Jurkat, Clone E6-1 (cell line): ENCODE results near the gene NPAS4.
"Not testable (repeated sequence)": the region's sequence is repeated elsewhere in the genome, so short reads cannot be mapped to it uniquely, and the experiment has no call there.

Experiments
- DNase-seq: peaks from one replicate; pipeline ENCODE4 v3.0.0-alpha.2; 2011; ENCODE audit warnings: low read depth, low spot score
- H3K4me3 ChIP-seq: 2 replicates; pipeline ENCODE4 v1.5.1; 2011; ENCODE audit warnings: mild to moderate bottlenecking, low read length, control low read depth, moderate library complexity

The NPAS4 gene

GRCh38 chr11:66414120-66414934, 6.5 kb upstream of the NPAS4 start:
- no peak overlapping the region for H3K4me3 ChIP-seq
- no peak for DNase-seq

GRCh38 chr11:66415423-66415822, 5.4 kb upstream of the NPAS4 start:
- no peak overlapping the region for H3K4me3 ChIP-seq
- DNase-seq, result no peak

DNA sequence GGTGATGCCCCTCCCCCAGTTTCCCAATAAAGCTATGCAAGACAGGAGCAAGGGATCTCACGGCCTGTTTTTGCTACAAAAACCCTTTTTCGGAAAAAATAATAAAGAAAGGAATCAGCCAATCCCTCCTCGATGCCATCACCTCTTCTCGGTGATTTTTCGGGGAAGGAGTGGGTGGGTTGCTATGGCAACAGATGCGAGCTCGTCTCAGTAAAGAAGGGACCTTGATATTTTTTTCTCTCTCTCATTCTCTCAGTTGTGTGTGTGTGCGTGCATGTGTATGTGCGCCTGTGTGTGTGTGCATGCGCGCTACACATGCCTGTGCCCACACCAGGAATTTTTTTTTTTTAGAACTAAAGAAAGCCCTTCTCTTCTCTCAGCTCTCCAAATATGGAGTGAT, 3.8 kb upstream of the NPAS4 start:
- no peak for DNase-seq
- no peak overlapping the region for H3K4me3 ChIP-seq

- H3K4me3 ChIP-seq, result no peak overlapping the region
- DNase-seq, result peak; percentile 74
These were observed 2.5 kb upstream of the NPAS4 start for GRCh38 chr11:66418168-66418985.

GRCh38 chr11:66418986-66419308, 1.9 kb upstream of the NPAS4 start:
- DNase-seq, result no peak
- no peak overlapping the region for H3K4me3 ChIP-seq

DNA sequence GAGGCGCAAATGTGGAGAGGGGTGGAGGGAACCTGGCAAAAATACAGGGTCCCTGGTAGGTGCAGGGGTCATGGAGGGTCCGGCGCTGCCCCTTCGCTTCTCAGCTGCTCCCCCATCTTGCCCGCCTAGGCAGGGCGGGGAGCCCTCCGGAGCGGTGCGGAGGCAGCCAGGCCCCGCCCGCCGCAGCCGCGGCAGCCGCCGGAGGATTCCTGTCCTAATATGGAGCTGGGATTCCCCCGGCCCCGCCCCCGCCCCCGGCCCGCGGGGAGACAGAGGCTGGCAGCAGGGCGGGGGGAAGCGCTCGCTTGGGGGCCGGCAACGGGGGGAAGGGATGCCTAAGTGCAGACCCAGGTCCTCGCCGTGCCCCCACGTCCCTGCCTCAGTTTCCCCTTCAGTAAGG, 1.0 kb upstream of the NPAS4 start:
- no peak for DNase-seq
- H3K4me3 ChIP-seq, result no peak overlapping the region

DNA sequence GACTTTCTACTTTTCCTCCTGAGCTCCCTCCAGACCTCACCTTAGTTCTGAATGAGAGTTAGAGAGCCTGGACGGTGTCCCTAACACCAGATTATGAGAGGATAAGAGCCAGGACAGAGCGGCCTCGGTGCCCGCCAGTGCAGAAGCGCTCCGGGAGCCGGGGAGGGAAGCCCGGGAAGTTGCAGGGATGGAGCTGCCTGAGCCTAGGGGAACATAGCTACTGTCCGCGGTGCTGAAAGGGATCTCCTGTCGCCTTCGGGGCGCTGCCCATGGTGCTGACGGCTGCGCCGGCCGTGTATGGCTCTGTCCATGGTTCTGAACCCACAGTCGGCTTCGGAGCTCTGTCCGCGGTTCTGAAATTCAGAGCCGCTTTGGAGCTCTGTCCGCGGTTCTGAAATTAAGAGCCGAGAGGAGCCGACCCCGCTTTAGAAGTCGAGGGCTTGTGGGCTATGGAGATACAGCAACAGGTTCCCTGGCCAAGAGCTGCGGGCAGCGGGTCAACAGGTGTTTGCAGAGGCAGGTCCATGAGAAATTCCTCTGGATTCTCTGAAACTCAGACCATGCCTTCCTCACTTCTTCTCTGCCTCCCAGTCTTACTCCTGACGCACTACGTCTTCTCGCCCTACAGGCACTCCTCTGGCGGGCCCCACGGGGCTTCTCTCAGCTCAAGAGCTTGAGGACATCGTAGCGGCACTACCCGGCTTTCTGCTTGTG, 814 bp downstream of the NPAS4 start:
- H3K4me3 ChIP-seq, result no peak overlapping the region
- DNase-seq, result peak; percentile 78

GRCh38 chr11:66426314-66426713, 5.5 kb downstream of the NPAS4 start:
- no peak for DNase-seq
- H3K4me3 ChIP-seq, result no peak overlapping the region

GRCh38 chr11:66428933-66429332, 8.1 kb downstream of the NPAS4 start:
- H3K4me3 ChIP-seq, result no peak overlapping the region
- no peak for DNase-seq

GRCh38 chr11:66429983-66430602, 9.3 kb downstream of the NPAS4 start:
- peak; percentile 50 for DNase-seq
- H3K4me3 ChIP-seq, result no peak overlapping the region

- DNase-seq, H3K4me3 ChIP-seq: not testable (repeated sequence)
These were observed 10.5 kb downstream of the NPAS4 start for GRCh38 chr11:66431287-66431686.

GRCh38 chr11:66431871-66432329, 11.1 kb downstream of the NPAS4 start:
- not testable (repeated sequence) for DNase-seq, H3K4me3 ChIP-seq

GRCh38 chr11:66432597-66432996, 11.8 kb downstream of the NPAS4 start:
- no peak for DNase-seq
- H3K4me3 ChIP-seq, result no peak overlapping the region

DNA sequence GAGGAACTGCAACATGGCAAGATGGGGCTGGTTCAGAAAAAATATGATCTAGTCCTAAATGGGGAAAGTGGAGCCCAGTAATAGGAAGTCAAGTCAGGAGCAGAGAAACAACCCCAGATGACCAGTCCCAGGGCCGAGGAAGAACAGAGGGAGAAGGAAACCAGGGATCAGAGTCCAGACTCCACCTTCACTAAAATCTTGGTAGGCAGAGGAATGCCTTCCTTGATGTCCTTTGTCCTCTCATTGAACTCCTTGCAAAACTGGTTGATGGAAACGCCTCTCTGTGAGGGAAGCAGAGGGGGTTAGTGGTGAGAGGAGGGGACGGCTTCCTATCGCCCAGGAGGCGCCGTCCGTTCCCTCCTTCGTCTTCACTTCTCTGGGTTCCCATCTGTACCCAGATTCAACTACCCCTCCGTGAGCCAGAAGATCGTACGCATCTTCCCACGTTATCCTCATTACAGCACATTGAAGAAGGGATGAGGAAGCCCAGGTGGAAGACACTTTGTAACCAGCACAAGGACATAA, 17.2 kb downstream of the NPAS4 start:
- DNase-seq, result no peak
- peak overlapping the region; percentile 98 for H3K4me3 ChIP-seq

- peak; percentile 94 for DNase-seq
- H3K4me3 ChIP-seq, result peak within 1 kb of the TSS; percentile 98
These were observed 17.9 kb downstream of the NPAS4 start, which contains the start of gene MRPL11 for GRCh38 chr11:66438504-66439466. Gene MRPL11, minus strand, starts transcription at chr11:66438848. Its CDS starts 94 bp downstream, at chr11:66438754.

- H3K4me3 ChIP-seq, DNase-seq: not testable (repeated sequence)
These were observed 19.5 kb downstream of the NPAS4 start for GRCh38 chr11:66440101-66440939.

DNA sequence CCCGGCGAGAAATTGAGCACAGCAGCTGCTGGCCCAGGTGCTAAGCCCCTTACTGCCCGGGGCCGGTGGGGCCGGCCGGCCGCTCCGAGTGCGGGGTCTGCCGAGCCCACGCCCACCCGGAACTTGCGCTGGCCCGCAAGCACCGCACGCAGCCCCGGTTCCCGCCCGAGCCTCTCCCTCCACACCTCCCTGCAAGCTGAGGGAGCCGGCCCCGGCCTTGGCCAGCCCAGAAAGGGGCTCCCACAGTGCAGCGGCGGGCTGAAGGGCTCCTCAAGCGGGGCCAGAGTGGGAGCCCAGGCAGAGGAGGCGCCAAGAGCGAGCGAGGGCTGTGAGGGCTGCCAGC, 20.1 kb downstream of the NPAS4 start:
- not testable (repeated sequence) for DNase-seq, H3K4me3 ChIP-seq
